MM.1S (cell line): Measurements from ENCODE around the gene INSRR.

Experiments used
- EZH2 ChIP-seq: fragments of 300-600 bp; sonication (generic); optimal IDR thresholded peaks from 2 replicates; pipeline ENCODE3; 2017; ENCODE audit warnings: low read depth, mild to moderate bottlenecking, antibody characterized with exemption, low read length, mixed read lengths
- EZH2phosphoT487 ChIP-seq: fragments of 300-600 bp; sonication (generic); IDR thresholded peaks from 2 replicates; pipeline ENCODE4 v1.6.1; 2018; ENCODE audit warnings: antibody characterized with exemption, low read length
- TF ChIP-seq, protein P1 (sequence below): fragments of 300-600 bp; sonication (generic); IDR thresholded peaks from 2 replicates; pipeline ENCODE4 v1.5.1; 2016; ENCODE audit warnings: antibody characterized with exemption, low read length, mixed read lengths

DNA sequence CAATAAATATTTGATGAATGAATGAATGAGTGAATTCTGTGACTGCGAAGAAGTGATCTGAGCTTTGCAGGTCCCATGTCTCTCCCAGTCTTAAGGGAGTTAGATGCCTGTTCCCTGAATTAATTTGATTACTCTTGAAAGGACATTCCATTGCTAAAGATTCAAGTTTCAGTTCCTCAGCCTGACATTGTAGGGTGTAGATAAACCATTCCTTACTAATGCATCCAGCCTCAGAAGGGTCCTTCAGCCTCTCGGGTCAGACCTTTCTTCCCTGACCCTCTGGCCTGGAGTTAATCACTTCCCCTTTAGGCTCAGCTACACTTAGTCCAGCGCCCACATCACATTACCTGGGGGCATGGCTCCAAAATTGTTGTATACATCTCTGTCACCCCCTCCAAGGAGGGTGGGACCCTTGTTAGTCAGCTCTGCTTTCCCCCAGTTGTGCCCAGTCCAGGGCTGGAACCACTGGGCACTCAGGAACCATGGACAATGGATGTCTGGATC, 2.6 kb downstream of the INSRR start:
- TF ChIP-seq, protein P1, sequence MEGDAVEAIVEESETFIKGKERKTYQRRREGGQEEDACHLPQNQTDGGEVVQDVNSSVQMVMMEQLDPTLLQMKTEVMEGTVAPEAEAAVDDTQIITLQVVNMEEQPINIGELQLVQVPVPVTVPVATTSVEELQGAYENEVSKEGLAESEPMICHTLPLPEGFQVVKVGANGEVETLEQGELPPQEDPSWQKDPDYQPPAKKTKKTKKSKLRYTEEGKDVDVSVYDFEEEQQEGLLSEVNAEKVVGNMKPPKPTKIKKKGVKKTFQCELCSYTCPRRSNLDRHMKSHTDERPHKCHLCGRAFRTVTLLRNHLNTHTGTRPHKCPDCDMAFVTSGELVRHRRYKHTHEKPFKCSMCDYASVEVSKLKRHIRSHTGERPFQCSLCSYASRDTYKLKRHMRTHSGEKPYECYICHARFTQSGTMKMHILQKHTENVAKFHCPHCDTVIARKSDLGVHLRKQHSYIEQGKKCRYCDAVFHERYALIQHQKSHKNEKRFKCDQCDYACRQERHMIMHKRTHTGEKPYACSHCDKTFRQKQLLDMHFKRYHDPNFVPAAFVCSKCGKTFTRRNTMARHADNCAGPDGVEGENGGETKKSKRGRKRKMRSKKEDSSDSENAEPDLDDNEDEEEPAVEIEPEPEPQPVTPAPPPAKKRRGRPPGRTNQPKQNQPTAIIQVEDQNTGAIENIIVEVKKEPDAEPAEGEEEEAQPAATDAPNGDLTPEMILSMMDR: no peak
- TF ChIP-seq EZH2phosphoT487 (no peak), EZH2 (no peak)
